Measurements from ENCODE around the gene IL25. TPM values are rescaled to one million over a fixed set of nuclear protein-coding genes. Genes with fewer than 3 reads are reported as not detected.

The IL25 gene
- total and polyA plus RNA-seq, 2 of the 8 experiments (the other 6 are each of a cell fraction or from before 2014, with no cell fraction given), result not detected

DNA sequence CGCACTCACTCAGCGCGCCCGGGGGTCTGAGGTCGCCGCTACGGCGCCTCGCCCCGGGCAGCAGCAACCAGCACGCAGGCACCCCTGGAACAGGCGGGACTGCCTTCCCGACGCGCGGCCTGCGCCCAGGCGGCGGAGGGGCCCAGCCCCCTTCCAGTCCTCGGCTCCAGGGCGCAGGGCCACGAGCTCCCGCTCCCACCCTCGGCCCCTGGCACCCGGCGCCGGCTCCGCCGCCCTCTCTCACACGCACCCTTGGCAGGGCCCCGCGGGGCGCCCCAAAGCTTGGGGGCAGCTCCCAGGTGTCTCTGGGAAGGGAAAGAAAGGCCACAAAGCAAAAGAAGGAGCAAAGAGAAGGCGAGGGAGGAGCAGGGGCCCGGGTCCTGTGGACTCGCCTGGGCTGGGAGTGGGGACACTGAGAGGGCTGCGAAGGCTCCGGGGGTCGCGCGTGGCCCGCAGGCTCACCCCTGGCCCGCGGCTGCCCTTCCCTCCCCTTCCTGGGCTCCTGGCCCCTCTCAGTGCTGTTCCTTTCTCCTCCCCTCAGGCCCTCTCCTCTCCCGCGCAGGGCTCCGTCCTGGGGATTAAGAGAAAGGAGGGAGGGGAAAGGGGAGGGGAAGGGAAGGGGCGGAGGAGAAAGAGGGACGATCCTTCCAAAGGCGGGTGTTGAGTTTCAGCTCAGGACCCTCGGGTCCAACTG is 6.7 kb upstream of the IL25 start (continued):
- no peak for TF ChIP-seq CEBPB (IDR thresholded peaks at IDR 0.05; ENCODE audit: low read depth, low read length)
- no peak for TF ChIP-seq SIX5 (IDR thresholded peaks at IDR 0.05; ENCODE audit: low read depth, low read length)
- TF ChIP-seq MAFK (IDR thresholded peaks at IDR 0.05; ENCODE audit: low read depth, low read length), result no peak
- TF ChIP-seq JUN (IDR thresholded peaks at IDR 0.05; ENCODE audit: low read depth, low read length), result no peak
- peak; percentile 63 for TF ChIP-seq TAF1 (IDR thresholded peaks at IDR 0.05; ENCODE audit: low read depth, low read length)
- TF ChIP-seq, protein P1, sequence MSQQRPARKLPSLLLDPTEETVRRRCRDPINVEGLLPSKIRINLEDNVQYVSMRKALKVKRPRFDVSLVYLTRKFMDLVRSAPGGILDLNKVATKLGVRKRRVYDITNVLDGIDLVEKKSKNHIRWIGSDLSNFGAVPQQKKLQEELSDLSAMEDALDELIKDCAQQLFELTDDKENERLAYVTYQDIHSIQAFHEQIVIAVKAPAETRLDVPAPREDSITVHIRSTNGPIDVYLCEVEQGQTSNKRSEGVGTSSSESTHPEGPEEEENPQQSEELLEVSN (IDR thresholded peaks at IDR 0.05), result peak; percentile 17; the same call in 1 of the 2 replicates
- no peak for TF ChIP-seq CBX5 (IDR thresholded peaks at IDR 0.05; ENCODE audit: low read depth, low read length)
- no peak for TF ChIP-seq BACH1 (IDR thresholded peaks at IDR 0.05; ENCODE audit: low read length)
- no peak for TF ChIP-seq SRF (IDR thresholded peaks at IDR 0.05; ENCODE audit: low read depth, low read length)
- TF ChIP-seq RNF2 (IDR thresholded peaks at IDR 0.05; ENCODE audit: borderline replicate concordance, low read depth, low read length, missing control alignments, poor library complexity, severe bottlenecking), result no peak
- TF ChIP-seq HDAC6 (IDR thresholded peaks at IDR 0.05; ENCODE audit: low read depth, low read length), result no peak
- TF ChIP-seq NANOG (IDR thresholded peaks at IDR 0.05; ENCODE audit: insufficient read depth, low read depth, low read length, poor library complexity, severe bottlenecking), result no peak
- no peak for TF ChIP-seq RXRA (IDR thresholded peaks at IDR 0.05; ENCODE audit: insufficient read depth, low read depth, low read length)
- TF ChIP-seq JUND (IDR thresholded peaks at IDR 0.05; ENCODE audit: low read length), result no peak
- no peak for TF ChIP-seq SP4 (IDR thresholded peaks at IDR 0.05; ENCODE audit: low read length)
- TF ChIP-seq BCL11A (IDR thresholded peaks at IDR 0.05; ENCODE audit: low read depth in 2 of 2, low read length in 2 of 2), result no peak
- no peak for TF ChIP-seq RFX5 (IDR thresholded peaks at IDR 0.05; ENCODE audit: borderline replicate concordance, low read depth, low read length)

Data from H1 (cell line).